Breast epithelium (tissue), 4 donors: ENCODE data around the gene SLC28A1. TPM values are rescaled to one million over a fixed set of nuclear protein-coding genes. Genes with fewer than 3 reads are reported as not detected.

Source experiments
- DNase-seq, 2 donors: peaks; one replicate each; pipeline ENCODE4 v3.0.0-alpha.2; 2019; ENCODE audit warnings: low spot score in 2 of 2
- H3K27ac ChIP-seq, 2 donors: fragments of 200-600 bp; sonication (generic) in 1 of 2; one replicate each; pipeline ENCODE4 v1.5.1; 2016 to 2019; ENCODE audit warnings: mild to moderate bottlenecking in 1 of 2
- H3K27me3 ChIP-seq, 2 donors: fragments of 200-600 bp; sonication (generic) in 1 of 2; one replicate each; pipeline versions ENCODE4 v1.5.1 to v1.6.0; 2017 to 2019; ENCODE audit warnings: control low read depth in 1 of 2, mild to moderate bottlenecking in 1 of 2
- H3K36me3 ChIP-seq: fragments of 200-600 bp; one replicate; pipeline ENCODE4 v1.5.1; 2019
- H3K4me1 ChIP-seq, 2 donors: fragments of 200-600 bp; sonication (generic); one replicate each; pipeline ENCODE4 v1.5.1; 2016 to 2019; ENCODE audit warnings: control low read depth in 1 of 2
- H3K4me3 ChIP-seq, 3 donors: fragments of 200-600 bp; sonication (generic); 1 replicate in 2 of 3; 2 replicates in 1 of 3; pipeline ENCODE4 v1.5.1; 2016 to 2019; ENCODE audit warnings: mild to moderate bottlenecking in 3 of 3, moderate library complexity in 2 of 3
- H3K9me3 ChIP-seq, 2 donors: fragments of 200-600 bp; sonication (generic) in 1 of 2; one replicate each; pipeline ENCODE4 v1.5.1; 2016 to 2019; ENCODE audit warnings: control low read depth in 1 of 2
- CTCF ChIP-seq, 3 donors: fragments of 450-650 bp; IDR thresholded peaks; one replicate each; pipeline ENCODE4 v1.5.1; 2016 to 2017; ENCODE audit warnings: antibody characterized with exemption in 3 of 3, mild to moderate bottlenecking in 3 of 3, moderate library complexity in 3 of 3
- POLR2A ChIP-seq: fragments of 450-650 bp; IDR thresholded peaks from one replicate; pipeline ENCODE4 v1.6.1; 2016; ENCODE audit warnings: antibody characterized with exemption, mild to moderate bottlenecking, moderate library complexity
- POLR2AphosphoS5 ChIP-seq, 3 donors: sonication (generic); formaldehyde crosslinking; IDR thresholded peaks; one replicate each; pipeline ENCODE4 v1.6.1; 2017; ENCODE audit warnings: antibody characterized with exemption in 3 of 3
- intact Hi-C: fragments of 100-400 bp; cut with DNase I; formaldehyde crosslinking; loops from one replicate; pipeline ENCODE4 v1.15.1; 2023; ENCODE audit warnings: low total_unique reads
- total RNA-seq, 3 donors: library from RNA; depleted of rRNA; stranded (reverse); fragments of >200 nt; gene quantifications; one replicate each; pipeline ENCODE4 v1.1.0, GENCODE V29; 2016

Gene SLC28A1
- total RNA-seq, 3 donors from 2014 or later: 0.59 TPM; not detected in 2

GRCh38 chr15:84987949-84988624 lies 103.6 kb downstream of the SLC28A1 start:
- no peak for DNase-seq
- TF ChIP-seq POLR2AphosphoS5 (IDR thresholded peaks at IDR 0.05): no peak
- TF ChIP-seq CTCF (IDR thresholded peaks at IDR 0.05): no peak
- TF ChIP-seq POLR2A: no peak
- H3K27me3 ChIP-seq: no peaks in the 10 kb centered on the region
- intact Hi-C loops: no loop called here
- H3K9me3 ChIP-seq: no peaks in the 10 kb centered on the region
- H3K4me1 ChIP-seq: no peaks in the 10 kb centered on the region
- H3K27ac ChIP-seq: no peak overlapping the region
- no peak overlapping the region for H3K4me3 ChIP-seq
- no peaks in the 10 kb centered on the region for H3K36me3 ChIP-seq

- TF ChIP-seq POLR2AphosphoS5 (IDR thresholded peaks at IDR 0.05): no peak
- TF ChIP-seq POLR2A: no peak
- TF ChIP-seq CTCF (IDR thresholded peaks at IDR 0.05): no peak
Measured at GRCh38 chr15:84988909-84989644, 104.6 kb downstream of the SLC28A1 start.

GRCh38 chr15:84990507-84990906 lies 106.0 kb downstream of the SLC28A1 start:
- Histone ChIP-seq H3K9me3 (no peaks in the 10 kb centered on the region), H3K27ac (no peak overlapping the region), H3K4me3 (no peak overlapping the region), H3K36me3 (no peaks in the 10 kb centered on the region), H3K4me1 (no peaks in the 10 kb centered on the region), H3K27me3 (no peaks in the 10 kb centered on the region)
- DNase-seq: no peak
- intact Hi-C loops: no loop called here
- TF ChIP-seq CTCF (IDR thresholded peaks at IDR 0.05) (no peak), POLR2AphosphoS5 (IDR thresholded peaks at IDR 0.05) (no peak), POLR2A (no peak)

More at GRCh38 chr15:84988909-84989644, 104.6 kb downstream of the SLC28A1 start:
- Histone ChIP-seq H3K27me3 (no peaks in the 10 kb centered on the region), H3K4me1 (no peaks in the 10 kb centered on the region), H3K9me3 (no peaks in the 10 kb centered on the region), H3K27ac (no peak overlapping the region), H3K36me3 (no peaks in the 10 kb centered on the region), H3K4me3 (no peak overlapping the region)
- DNase-seq: no peak
- intact Hi-C loops: no loop called here

- Histone ChIP-seq H3K4me3 (no peak overlapping the region), H3K27ac (no peak overlapping the region), H3K27me3 (no peaks in the 10 kb centered on the region), H3K36me3 (no peaks in the 10 kb centered on the region), H3K9me3 (no peaks in the 10 kb centered on the region), H3K4me1 (no peaks in the 10 kb centered on the region)
- TF ChIP-seq POLR2A (no peak), CTCF (IDR thresholded peaks at IDR 0.05) (no peak), POLR2AphosphoS5 (IDR thresholded peaks at IDR 0.05) (no peak)
- no peak for DNase-seq
- intact Hi-C loops: no loop called here
Measured at GRCh38 chr15:84991014-84991712, 106.7 kb downstream of the SLC28A1 start.
